Endothelial cell of hepatic sinusoid (primary cell): ENCODE data around the gene PPT1.

ENCODE experiments used
- in situ Hi-C: cut with HindIII; loops from 2 replicates; pipeline ENCODE4 v1.10.0; 2017; ENCODE audit warnings: low sequenced_read_pairs

PPT1 gene

DNA sequence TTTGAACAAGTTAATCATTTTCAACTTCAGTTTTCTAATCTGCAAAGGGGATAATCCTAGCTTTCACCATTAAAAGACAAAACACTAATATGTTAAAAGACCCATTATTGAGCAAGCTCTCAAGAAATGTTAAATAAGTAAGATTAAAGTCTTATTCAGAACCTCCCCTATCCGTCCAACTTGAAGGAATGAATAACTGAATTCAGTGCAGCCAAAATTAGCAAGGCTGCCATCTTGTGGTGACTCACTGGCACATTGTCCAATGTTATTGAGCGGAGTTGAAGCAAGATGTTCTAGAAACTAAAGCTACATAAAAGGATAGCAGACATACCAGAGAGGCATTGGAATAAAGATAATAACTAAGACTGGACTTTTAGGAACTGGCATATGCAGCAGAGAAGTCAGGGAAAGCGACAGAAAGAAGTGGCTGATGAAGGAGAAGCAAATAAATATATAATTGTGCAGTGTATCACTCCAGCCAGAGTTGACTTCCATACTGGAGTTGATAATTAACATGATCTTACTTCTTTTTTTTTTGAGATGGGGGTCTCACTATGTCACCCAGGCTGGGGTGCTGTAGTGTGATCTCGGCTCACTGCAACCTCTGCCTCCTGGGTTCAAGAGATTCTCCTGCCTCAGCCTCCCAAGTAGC lies 64.7 kb downstream of the PPT1 start:
- in situ Hi-C loops = no loop called here

DNA sequence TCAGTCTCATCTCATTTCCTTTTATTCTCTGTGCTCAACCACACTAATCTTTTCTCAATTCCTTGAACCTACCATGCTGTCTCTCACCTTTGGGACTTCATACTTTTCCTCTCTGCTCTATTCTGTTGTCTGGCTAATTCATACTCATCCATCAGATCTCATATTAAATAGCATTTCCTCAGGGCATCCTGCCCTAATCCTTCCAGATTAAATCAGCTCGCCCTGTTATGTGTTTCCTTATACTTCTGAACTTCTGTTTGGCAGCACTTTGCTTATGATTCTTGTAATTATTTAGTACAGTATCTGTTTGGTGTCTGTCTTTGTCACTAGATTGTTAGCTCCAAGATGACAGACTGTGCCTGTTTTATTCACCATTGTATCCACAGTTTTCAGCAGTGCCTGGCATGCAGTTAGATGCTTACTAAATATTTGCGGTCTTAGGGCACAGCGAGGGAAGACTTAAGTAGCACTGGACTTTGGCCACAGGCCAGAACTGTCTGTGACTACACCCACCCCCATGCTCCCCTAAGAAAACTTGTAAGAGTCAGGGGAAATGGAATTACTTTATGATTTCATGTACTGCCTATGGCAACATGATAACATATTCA lies 66.4 kb downstream of the PPT1 start:
- in situ Hi-C loops = no loop called here

DNA sequence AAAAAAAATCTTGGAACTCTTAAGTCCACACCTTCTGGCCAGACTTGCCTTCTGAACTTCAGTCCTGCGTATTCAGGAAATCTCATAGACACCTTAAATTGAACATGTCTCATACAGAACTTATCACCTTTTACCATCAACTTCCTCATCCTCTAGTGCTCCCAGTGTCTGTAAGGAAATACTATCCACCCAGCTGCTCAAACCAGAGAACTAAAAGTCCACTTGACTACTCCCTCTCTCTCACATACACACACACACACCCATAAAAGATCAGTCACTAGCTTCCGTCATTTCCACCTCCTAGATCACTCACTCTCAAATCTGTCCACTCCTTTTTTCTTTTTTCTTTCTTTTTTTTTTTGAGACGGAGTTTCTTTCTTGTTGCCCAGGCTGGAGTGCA lies 67.4 kb downstream of the PPT1 start:
- in situ Hi-C loops = no loop called here

DNA sequence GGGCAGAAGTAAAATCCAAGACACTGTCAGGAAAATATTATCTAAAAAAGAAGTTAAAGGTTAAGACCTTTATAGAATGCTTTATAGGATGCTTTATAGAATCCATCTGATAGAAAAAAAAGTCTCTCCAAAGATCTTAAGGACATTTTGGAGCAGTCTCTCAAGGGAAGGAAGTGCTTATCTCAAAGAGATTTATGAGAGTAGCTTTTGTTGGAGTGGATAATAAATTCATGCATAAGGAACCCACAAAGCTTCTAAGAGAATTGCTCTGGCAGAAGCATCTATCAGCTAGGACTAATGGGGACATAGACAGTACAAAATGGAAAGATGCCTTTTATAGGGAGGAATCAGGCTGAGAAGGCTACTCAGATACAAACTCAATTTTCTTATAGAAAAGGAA lies 69.4 kb downstream of the PPT1 start:
- in situ Hi-C loops = no loop called here

DNA sequence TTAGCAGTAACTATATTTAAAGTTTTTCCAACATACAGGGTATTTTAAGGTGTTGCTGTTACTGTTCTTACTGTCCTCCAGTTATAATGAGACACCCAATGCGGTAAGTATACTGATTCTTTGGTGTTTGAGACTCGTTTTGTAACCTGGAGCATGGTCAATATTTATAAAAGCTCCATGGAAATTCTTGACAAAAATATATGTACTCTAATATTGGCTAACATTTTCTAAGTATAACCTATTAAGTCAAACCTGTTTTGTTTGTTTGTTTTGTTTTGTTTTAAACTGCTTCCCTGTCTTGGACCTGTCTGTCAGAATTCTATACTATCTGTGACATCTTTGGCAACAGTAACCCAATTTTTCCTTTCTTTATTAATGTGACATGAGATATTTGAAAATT lies 72.4 kb downstream of the PPT1 start:
- in situ Hi-C loops = no loop called here

DNA sequence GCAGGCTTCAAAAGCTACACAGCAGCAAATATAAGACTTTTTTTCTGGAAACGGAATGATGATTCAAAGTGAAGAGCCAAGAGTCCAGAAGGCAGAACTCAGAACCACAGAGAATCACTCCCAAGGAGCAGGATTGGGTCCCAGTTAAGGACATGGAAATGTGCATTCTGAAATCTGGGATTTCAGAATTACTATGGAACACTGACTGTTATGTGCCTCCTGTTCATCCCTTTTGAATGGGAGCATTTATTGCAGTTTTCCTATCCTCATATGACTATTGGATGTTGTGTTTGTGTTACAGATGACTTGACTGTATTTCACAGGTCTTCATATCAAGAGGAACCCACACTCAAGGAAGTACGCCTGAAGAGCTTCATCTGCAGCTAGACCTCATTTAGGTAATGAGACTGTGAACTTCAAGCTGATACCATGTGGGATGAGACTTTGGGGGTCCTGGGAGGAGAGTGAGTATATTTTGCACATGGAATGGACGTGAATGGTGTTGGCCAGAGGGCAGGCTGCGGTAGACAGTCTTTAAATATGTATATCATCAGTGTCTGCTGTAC lies 73.6 kb downstream of the PPT1 start:
- in situ Hi-C loops = no loop called here
